ENCODE measurements around the gene BAHCC1. TPM values are rescaled to one million over a fixed set of nuclear protein-coding genes. Genes with fewer than 3 reads are reported as not detected.

Gene BAHCC1
- polyA plus RNA-seq, 4 donors: 12.2 to 33.4 (median 23.2) TPM

- no peak for DNase-seq (ENCODE audit: low read depth in 4 of 4, low spot score in 2 of 4)
Observed at GRCh38 chr17:81437191-81437651, 42.0 kb downstream of the BAHCC1 start.

- DNase-seq (ENCODE audit: low read depth in 4 of 4, low spot score in 2 of 4): no peak
Observed at GRCh38 chr17:81438007-81438659, 42.9 kb downstream of the BAHCC1 start.

- DNase-seq (ENCODE audit: low read depth in 4 of 4, low spot score in 2 of 4): no peak
Observed at GRCh38 chr17:81438688-81439087, 43.4 kb downstream of the BAHCC1 start.

GRCh38 chr17:81440051-81440471 is 44.8 kb downstream of the BAHCC1 start:
- DNase-seq (ENCODE audit: low read depth in 4 of 4, low spot score in 2 of 4): no peak

GRCh38 chr17:81440511-81441244 is 45.4 kb downstream of the BAHCC1 start:
- no peak for DNase-seq (ENCODE audit: low read depth in 4 of 4, low spot score in 2 of 4)

GRCh38 chr17:81442791-81443190 is 47.5 kb downstream of the BAHCC1 start:
- no peak for DNase-seq (ENCODE audit: low read depth in 4 of 4, low spot score in 2 of 4)

- no peak for DNase-seq (ENCODE audit: low read depth in 4 of 4, low spot score in 2 of 4)
Observed at GRCh38 chr17:81443269-81443668, 48.0 kb downstream of the BAHCC1 start.

GRCh38 chr17:81444610-81445339 is 49.5 kb downstream of the BAHCC1 start:
- no peak for DNase-seq (ENCODE audit: low read depth in 4 of 4, low spot score in 2 of 4)

GRCh38 chr17:81445642-81446503 is 50.6 kb downstream of the BAHCC1 start:
- no peak for DNase-seq (ENCODE audit: low read depth in 4 of 4, low spot score in 2 of 4)

- no peak for DNase-seq (ENCODE audit: low read depth in 4 of 4, low spot score in 2 of 4)
Observed at GRCh38 chr17:81447331-81447933, 52.2 kb downstream of the BAHCC1 start.

- DNase-seq (ENCODE audit: low read depth in 4 of 4, low spot score in 2 of 4): no peak
Observed at GRCh38 chr17:81448442-81448841, 53.2 kb downstream of the BAHCC1 start.

GRCh38 chr17:81448950-81449349 is 53.7 kb downstream of the BAHCC1 start:
- no peak for DNase-seq (ENCODE audit: low read depth in 4 of 4, low spot score in 2 of 4)

- no peak for DNase-seq (ENCODE audit: low read depth in 4 of 4, low spot score in 2 of 4)
Observed at GRCh38 chr17:81449351-81449750, 54.1 kb downstream of the BAHCC1 start.

- DNase-seq (ENCODE audit: low read depth in 4 of 4, low spot score in 2 of 4): no peak
Observed at GRCh38 chr17:81451823-81452222, 56.6 kb downstream of the BAHCC1 start.

GRCh38 chr17:81452551-81452950 is 57.3 kb downstream of the BAHCC1 start:
- DNase-seq (ENCODE audit: low read depth in 4 of 4, low spot score in 2 of 4): no peak

- no peak for DNase-seq (ENCODE audit: low read depth in 4 of 4, low spot score in 2 of 4)
Observed at GRCh38 chr17:81453076-81453475, 57.8 kb downstream of the BAHCC1 start.

GRCh38 chr17:81453712-81454111 is 58.5 kb downstream of the BAHCC1 start:
- no peak for DNase-seq (ENCODE audit: low read depth in 4 of 4, low spot score in 2 of 4)

- DNase-seq (ENCODE audit: low read depth in 4 of 4, low spot score in 2 of 4): no peak
Observed at GRCh38 chr17:81454473-81454872, 59.2 kb downstream of the BAHCC1 start.

GRCh38 chr17:81455387-81455786 is 60.1 kb downstream of the BAHCC1 start:
- DNase-seq (ENCODE audit: low read depth in 4 of 4, low spot score in 2 of 4): no peak

GRCh38 chr17:81456091-81456490 is 60.8 kb downstream of the BAHCC1 start:
- DNase-seq (ENCODE audit: low read depth in 4 of 4, low spot score in 2 of 4): no peak

Data from left renal cortex interstitium (tissue), 4 donors.